DMS 273 (cell line): Measurements from ENCODE around the gene NR2C2AP.
A peak's percentile ranks its signal among the peaks of the same experiment; 100 is the strongest.
"Not testable (repeated sequence)": the region's sequence is repeated elsewhere in the genome, so short reads cannot be mapped to it uniquely, and the experiment has no call there.

ENCODE experiments used
- DNase-seq: peaks from one replicate; lab custom pipeline; 2025; ENCODE audit not compliant: unreplicated experiment; lab: John Stamatoyannopoulos, UW

The NR2C2AP gene, protein sequence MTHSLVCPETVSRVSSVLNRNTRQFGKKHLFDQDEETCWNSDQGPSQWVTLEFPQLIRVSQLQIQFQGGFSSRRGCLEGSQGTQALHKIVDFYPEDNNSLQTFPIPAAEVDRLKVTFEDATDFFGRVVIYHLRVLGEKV

DNA sequence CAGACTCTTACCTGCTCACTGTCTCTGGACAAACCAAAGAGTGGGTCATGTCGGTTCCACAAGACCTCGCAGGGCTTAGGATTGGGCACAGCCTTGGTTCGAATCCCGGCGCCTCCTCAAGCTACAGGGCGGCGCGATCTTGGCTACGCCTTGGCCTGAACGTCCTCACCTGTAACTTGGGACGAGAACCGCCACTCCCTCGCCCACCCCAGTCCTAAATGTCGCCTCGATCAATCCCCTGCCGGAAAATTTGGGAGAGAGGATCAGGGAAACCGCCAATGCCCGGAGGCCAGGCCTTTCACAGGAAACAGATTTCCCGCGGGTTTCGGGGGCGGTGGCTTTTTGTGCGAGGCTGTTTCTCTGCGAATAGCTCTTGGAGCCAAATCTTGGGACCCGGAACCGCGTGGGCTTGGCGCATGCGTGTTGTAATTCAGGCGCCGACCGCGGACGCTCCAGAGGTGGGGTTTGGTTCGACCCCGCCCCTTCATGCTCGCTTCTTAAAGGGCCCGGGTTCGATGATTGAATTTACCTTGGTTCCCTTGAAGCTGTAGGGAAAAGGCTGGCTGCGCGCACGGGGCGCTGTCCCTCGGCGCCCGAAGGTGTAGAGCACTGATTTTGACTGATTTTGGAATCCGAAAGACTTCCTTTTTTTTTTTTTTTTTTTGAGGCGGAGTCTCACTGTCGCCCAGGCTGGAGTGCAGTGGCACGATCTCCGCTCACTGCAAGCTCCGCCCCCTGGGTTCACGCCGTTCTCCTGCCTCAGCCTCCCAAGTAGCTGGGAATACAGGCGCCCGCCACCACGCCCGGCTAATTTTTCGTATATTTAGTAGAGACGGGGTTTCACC, at the start of gene NR2C2AP:
Gene NR2C2AP (minus strand): TSS at position 403 of the 845 bp plus-strand sequence. CDS start 354 bp downstream, at position 49.
- DNase-seq, result peak; percentile 96

DNA sequence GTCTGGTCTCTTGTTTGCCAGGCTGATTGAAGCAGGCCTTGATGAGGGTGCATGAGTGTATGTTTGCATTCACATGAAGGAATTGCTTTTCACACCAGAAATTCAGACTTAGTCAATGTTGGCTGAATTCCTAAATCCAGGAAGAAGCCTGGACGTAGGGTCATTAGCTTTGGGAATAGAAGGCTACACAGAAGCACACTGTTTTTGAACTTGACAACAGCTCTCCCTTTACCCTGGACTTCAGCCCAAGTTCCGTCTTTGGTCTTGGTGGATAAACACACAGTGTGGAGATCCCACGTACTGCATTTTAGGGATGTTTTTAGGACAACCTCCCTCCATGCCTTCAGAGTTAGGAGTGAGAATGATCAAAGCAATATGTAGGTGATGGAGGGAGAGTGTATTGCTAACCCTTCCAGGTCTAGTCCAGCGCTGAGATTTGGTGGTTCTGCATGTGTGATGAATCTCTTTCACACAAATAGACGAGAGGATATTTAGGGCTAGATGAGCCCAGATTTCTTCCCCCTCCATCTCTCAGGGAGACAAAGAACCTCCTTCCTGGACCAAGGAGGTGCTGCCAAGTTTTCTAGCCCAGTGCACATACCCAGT, 47.1 kb upstream of the NR2C2AP start:
- DNase-seq, result no peak

DNA sequence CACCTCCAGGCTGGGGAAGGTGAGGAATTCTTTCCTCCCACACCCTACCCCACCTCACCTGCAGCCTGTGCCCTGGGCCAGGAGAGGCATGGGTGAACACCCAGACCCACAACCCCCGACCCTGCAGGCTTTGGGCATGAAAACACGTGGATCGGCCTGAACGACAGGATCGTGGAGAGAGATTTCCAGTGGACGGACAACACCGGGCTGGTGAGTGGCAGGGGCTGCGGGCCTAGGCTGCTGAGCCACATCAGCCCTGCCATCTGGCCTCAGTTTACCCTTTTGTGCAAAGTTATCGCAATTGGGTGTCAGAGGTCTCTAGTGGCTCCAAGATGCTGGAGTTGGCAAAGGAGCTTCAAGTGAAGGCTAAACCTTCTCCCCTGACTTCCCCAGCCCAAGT, 37.3 kb upstream of the NR2C2AP start:
- no peak for DNase-seq

DNA sequence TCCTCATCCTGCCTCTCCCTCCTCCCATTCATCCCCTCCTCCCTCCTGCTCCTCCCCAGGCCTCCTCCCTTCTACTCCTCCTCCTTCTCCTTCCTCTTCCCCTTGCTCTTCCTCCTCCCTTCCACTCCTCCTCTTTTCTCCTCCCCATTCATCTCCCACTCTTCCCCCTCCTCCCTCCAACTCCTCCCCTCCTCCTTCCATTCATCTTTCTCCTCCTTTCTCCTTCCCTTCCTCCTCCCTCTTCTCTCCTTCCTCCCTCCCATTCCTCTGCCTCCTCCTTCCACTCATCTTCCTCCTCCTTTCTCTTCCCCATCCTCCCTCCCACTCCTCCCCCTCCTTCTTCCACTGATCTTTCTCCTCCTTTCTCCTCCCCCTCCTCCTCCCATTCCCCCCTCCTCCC, 36.5 kb upstream of the NR2C2AP start:
- no peak for DNase-seq

DNA sequence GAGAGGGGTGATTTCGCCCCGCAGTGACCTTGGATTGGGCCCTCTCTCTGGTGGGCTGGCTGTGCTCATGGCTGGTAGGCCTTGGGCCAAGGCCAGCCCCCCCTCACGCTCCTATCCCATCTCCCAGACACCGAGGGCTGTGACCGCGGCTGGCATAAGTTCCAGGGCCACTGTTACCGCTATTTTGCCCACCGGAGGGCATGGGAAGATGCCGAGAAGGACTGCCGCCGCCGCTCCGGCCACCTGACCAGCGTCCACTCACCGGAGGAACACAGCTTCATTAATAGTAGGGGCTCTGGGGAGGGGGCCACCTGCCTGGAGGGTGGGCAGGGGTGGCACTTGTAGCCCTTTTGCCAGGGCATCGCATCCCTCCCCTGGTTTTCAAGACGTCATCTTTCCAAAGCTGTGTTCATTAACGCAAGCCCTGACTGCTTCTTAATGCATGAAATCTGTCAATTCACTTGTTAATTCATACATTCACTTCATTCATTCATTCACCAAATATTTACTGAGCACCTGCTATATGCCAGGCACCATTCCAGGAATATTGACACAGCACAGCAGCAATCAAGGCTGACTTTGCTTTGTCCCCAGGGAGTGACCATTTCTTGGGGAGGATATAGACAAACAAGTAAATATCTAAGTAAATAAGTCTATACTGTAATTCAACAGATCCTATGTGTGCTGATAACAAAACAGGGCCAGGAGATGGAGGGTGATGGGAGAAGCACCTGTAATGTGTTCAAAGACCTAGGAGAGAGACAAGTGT, 35.1 kb upstream of the NR2C2AP start:
- DNase-seq, result no peak

DNA sequence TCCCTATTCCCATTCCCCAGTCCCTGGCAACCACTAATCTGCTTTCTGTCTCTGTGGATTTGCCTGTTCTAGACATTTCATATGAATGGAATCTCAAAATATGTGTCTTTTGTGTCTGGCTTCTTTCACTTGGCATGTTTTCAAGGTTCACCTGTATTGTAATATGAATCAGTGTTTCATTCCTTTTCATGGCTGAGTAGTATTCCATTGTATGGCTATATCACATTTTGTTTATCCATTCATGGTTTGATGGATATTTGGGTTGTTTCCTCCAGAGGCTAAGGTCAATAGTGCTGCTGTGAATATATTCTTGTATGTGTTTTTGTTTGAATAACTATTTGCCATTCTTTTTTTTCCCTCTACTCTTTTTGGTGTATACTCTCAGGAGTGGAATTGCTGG, 33.0 kb upstream of the NR2C2AP start:
- DNase-seq, result no peak

DNA sequence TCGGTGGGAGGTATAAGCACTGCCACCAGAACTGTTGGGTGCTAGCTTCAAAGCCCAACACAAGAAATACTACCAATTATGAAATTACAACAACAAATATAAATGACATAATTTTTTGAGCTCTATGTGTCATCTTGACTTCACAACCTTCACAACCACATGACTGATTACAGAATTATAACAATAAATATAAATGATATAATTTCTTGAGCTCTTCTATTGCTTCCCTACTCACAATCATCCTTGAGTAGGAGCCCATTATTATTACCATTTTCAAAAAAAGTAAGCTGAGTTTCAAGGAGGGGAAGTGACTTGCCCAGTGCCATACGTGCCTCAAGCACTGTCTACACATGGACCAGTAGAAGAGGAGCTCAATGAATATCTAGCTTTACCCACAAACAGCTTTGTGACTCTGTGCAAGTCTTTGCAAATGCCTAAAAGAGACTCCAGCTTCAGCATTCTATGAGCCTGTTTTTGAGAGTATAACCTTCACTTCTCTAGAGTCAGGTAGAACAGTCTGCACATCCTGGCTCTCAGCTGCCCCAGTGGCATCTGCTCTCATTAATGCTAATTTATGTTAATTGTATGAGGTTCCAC, 31.1 kb upstream of the NR2C2AP start:
- peak; percentile 66 for DNase-seq

DNA sequence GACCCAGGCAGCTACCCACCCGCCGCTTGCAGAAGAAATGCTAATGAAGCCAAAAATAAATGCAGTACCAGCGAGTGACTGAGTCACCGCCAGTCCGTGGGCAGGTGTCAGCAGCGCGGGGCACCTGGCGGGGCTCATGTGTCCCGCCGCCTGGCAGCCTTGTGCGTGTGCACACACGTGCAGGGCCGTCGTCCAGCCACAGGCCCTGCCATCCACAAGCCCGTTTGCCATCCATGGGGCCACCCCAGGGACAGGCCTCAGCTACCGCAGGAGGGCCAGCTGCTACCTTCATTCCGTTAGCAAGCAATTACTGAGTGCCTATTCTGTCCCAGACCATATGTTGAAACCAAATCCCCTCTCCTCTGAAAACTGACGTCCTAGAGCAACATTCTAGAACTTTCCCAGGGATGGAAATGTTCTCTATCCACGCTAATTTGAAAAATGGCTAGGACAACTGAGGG, 29.1 kb upstream of the NR2C2AP start:
- peak; percentile 82 for DNase-seq

DNA sequence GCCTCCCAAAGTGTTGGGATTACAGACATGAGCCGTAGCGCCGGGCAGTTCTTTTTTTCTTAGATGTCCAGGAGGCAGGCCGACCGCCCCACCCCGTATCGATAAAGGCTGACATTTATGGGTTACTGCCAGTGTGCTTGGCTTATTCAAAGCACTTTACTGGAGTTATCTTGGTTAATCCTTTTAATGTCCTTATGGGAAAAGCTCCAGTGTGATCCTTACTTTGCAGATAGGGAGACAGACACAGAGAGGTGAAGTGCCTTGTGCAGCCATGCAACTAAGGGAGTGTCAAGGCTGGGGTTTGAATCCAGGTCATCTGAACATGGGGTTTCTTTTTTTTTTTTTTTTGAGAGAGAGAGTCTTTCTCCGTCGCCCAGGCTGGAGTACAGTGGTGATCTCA, 27.8 kb upstream of the NR2C2AP start:
- no peak for DNase-seq

DNA sequence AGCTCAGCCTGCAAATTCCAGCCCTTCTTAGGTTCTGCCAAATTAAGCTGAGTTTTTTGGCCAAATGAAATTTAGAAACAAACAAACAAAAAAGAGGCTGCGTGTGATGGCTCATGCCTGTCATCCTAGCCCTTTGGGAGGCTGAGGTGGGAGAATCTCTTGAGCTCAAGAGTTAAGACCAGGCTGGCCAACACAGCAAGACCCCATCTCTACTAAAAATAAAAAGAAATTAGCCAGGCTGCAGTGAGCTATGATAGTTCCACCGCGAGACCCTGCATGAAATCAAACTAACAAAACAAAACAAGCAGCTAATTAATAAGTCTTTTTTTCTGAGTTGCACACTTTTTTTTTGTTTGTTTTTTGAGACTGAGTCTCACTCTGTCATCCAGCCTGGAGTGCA, 26.5 kb upstream of the NR2C2AP start:
- DNase-seq, result no peak

DNA sequence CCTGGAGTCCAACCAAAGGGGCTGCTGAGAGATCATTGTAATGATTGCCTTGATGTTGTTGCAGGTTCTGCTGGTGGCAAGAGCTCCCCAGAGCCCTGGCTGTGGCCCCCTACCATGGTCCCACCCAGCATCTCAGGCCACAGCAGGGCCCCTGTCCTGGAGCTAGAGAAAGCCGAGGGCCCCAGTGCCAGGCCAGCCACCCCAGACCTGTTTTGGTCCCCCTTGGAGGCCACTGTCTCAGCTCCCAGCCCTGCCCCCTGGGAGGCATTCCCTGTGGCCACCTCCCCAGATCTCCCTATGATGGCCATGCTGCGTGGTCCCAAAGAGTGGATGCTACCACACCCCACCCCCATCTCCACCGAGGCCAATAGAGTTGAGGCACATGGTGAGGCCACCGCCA, 24.0 kb upstream of the NR2C2AP start:
- no peak for DNase-seq

DNA sequence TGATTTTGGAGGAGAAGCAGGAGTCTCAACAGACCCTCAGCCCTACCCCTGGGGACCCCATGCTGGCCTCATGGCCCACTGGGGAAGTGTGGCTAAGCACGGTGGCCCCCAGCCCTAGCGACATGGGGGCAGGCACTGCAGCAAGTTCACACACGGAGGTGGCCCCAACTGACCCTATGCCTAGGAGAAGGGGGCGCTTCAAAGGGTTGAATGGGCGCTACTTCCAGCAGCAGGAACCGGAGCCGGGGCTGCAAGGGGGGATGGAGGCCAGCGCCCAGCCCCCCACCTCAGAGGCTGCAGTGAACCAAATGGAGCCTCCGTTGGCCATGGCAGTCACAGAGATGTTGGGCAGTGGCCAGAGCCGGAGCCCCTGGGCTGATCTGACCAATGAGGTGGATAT, 23.4 kb upstream of the NR2C2AP start:
- no peak for DNase-seq

DNA sequence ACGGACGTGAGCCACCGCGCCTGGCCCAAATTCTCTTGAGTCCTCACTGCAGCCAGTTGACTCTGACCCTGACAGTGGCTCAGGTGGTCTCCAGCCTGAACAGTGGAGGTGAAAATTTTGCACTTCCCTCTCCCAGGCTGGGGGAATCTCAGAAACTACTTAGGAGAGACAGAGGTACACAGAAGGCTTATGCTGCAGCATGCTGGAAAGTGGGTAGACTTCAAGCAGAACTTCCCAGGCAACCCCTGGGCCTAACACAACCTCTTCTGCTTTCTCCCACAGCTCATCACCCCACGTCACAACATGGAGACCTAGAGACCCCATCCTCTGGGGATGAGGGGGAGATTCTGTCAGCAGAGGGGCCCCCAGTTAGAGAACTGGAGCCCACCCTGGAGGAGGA, 23.0 kb upstream of the NR2C2AP start:
- DNase-seq, result no peak

DNA sequence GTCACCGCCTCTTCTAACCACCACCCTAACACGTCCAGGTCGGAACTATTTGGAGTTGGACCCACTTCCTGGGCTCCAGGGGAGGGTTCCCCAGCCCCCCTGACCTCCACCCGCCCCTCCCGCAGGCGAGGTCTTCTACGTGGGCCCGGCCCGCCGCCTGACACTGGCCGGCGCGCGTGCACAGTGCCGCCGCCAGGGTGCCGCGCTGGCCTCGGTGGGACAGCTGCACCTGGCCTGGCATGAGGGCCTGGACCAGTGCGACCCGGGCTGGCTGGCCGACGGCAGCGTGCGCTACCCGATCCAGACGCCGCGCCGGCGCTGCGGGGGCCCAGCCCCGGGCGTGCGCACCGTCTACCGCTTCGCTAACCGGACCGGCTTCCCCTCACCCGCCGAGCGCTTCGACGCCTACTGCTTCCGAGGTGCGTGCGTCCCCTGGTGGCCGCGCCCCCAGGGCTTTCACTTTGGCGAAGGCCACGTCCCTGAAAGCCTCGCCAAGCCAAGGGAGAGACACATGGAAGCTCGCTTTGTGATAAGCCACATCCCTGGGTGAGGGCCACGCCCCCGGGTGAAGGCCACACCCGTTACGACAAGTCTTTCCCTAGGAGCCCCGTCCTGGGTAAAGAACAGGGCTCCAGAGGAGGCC, 21.8 kb upstream of the NR2C2AP start:
- peak; percentile 94 for DNase-seq

DNA sequence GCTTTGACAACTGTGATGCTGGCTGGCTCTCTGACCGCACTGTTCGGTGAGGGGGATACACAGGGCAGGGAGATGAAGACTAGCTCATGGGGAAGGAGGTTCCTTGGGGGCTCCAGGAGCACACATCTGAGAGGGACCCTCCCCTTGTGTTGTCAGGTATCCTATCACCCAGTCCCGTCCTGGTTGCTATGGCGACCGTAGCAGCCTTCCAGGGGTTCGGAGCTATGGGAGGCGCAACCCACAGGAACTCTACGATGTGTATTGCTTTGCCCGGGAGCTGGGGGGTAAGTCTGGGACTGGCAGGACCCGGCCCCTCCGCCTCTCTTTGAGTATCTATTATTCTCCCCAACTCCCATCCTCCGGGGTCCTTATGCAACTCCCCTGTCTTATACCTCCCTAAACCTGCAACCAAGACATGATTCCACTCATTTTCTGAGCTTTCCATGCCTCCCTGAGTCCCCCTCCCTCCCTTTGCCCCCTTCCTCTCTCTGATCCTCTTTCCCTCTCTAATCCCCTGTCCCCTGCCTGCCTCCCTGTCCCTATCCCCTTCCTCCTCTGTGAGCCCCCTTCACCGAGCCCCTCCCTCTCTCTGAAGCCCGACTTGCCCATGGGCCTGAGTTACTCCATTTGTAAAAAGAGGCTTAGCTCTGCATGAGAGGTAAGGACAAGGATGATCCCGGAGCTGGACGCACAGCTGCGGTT, 21.1 kb upstream of the NR2C2AP start:
- peak; percentile 37 for DNase-seq

DNA sequence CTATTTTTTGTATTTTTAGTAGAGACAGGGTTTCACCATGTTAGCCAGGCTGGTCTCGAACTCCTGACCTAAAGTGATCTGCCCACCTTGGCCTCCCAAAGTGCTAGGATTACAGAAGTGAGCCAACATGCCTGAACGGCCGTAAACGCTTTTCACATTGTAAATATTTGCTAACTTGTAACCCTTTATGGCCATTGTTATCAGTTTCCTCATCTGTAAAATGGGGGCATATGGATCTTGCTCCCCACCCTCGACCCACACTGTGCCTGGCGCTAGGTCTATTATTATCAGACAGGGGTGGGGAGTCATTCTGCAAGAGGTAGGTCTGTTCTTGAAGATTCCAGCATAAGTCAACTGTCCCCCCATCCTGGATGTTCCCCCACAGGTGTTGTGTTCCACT, 20.4 kb upstream of the NR2C2AP start:
- no peak for DNase-seq

DNA sequence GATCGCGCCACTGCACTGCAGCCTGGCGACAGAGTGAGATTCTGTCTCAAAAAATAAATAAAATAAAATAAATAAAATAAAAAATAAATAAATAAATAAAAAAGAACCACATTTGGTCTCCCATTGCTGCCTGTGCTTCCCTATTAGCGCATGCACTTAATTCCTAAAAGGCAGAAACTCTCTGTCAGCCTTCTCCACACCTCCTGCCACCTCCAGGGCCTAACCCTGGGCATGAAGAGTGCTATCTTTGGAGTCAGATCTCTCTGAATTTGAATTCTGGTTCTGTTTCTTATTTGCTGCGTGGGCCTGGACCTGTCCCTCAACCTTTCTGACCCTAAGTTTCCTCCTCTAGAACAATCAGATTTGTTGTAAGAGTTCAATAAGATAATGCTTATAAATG, 19.8 kb upstream of the NR2C2AP start:
- DNase-seq, result no peak

DNA sequence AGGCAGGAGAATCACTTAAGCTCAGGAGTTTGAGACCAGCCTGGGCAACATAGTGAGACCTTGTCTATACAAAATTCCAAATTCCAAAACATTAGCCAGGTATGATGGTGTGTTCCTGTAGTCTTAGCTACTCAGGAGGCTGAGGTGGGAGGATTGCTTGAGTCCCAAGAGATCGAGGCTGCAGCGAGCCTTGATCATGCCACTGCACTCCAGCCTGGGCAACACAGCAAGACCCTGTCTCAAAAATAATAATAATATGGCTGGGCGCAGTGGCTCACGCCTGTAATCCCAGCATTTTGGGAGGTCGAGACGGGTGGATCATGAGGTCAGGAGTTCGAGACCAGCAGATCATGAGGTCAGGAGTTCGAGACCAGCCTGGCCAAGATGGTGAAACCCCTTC, 17.8 kb upstream of the NR2C2AP start:
- DNase-seq, result not testable (repeated sequence)

DNA sequence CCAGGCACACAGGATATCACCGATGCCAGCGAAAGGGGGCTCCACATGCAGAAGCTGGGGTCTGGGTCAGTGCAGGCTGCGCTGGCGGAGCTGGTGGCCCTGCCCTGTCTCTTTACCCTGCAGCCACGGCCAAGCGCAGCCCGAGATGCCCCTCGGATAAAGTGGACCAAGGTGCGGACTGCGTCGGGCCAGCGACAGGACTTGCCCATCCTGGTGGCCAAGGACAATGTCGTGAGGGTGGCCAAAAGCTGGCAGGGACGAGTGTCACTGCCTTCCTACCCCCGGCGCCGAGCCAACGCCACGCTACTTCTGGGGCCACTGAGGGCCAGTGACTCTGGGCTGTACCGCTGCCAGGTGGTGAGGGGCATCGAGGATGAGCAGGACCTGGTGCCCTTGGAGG, 15.7 kb upstream of the NR2C2AP start:
- no peak for DNase-seq

DNA sequence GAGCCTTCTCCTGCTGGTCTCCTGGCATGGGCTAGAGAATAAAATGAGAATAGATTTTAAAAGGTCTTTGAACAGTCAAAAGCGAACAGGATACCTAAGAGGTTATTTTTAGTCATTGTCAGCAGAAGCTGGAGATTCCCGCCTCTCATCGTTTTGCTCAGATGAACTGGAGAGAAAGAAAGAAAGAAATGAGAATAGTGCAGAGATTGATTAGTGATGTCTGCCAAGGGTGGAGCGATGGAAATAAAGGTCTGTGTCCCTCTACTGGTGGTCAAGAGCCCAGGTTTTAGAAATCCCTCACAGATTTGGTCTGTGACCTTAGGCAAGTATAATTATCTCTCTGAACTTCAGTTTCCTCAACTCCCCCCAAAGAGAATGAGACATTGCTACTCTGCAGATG, 13.9 kb upstream of the NR2C2AP start:
- peak; percentile 60 for DNase-seq
